ENCODE measurements around the gene FTHL17.

FTHL17 gene

DNA sequence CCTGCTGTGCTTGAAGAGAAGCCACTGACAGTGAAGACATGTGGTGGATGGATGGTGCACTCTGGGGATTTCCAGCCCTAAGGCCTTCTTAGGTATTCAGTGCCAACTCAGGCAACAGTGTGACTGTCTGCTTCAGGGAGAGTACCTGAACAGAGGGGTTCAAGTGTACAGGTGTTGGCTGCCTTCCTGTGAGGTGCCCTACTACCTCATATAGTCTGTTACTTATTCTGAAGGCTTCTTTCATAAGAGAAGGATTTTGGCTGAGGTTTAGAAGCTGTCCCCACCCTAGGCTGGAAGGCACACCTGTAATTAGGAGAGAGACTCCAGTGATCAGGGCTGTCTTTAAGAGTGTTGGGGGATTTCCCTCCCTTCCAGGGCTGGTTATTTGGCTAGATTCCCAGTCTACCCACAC, 1.8 kb downstream of the FTHL17 start:
- TF ChIP-seq, protein P1, sequence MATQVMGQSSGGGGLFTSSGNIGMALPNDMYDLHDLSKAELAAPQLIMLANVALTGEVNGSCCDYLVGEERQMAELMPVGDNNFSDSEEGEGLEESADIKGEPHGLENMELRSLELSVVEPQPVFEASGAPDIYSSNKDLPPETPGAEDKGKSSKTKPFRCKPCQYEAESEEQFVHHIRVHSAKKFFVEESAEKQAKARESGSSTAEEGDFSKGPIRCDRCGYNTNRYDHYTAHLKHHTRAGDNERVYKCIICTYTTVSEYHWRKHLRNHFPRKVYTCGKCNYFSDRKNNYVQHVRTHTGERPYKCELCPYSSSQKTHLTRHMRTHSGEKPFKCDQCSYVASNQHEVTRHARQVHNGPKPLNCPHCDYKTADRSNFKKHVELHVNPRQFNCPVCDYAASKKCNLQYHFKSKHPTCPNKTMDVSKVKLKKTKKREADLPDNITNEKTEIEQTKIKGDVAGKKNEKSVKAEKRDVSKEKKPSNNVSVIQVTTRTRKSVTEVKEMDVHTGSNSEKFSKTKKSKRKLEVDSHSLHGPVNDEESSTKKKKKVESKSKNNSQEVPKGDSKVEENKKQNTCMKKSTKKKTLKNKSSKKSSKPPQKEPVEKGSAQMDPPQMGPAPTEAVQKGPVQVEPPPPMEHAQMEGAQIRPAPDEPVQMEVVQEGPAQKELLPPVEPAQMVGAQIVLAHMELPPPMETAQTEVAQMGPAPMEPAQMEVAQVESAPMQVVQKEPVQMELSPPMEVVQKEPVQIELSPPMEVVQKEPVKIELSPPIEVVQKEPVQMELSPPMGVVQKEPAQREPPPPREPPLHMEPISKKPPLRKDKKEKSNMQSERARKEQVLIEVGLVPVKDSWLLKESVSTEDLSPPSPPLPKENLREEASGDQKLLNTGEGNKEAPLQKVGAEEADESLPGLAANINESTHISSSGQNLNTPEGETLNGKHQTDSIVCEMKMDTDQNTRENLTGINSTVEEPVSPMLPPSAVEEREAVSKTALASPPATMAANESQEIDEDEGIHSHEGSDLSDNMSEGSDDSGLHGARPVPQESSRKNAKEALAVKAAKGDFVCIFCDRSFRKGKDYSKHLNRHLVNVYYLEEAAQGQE (IDR thresholded peaks at IDR 0.05; ENCODE audit: insufficient read depth in 1 of 2, low read depth in 2 of 2, low read length in 2 of 2): no peak
- no peak for TF ChIP-seq FOXP2 (optimal IDR thresholded peaks at IDR 0.05; ENCODE audit: borderline replicate concordance, extremely low read depth, extremely low read length, insufficient read depth)
- TF ChIP-seq TAF1 (IDR thresholded peaks at IDR 0.05; ENCODE audit: borderline replicate concordance, insufficient read depth, low read length): no peak
- TF ChIP-seq POLR2AphosphoS5 (IDR thresholded peaks at IDR 0.05; ENCODE audit: low read depth, low read length): no peak
- TF ChIP-seq SIN3A (IDR thresholded peaks at IDR 0.05; ENCODE audit: borderline replicate concordance, insufficient read depth, low read length): no peak

DNA sequence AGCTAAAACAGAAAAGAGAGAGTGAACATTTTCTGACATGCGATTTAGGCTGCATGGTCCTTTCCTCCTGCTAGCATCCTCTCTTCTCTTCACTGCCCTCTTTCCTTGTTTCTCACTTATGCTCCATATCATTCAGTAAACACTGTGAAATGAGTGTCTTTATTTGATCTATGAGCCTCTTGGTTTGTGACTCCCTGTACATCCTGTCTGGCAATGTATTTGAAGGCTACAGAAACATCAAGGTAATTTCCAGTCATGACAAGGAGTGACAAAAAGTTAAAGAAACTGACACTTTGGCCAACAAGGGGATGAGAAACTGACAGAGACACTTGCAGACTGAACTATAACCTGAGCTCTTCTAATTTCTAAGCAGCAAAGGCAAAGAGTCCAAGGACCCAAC, 8.7 kb downstream of the FTHL17 start:
- TF ChIP-seq SIN3A (IDR thresholded peaks at IDR 0.05; ENCODE audit: borderline replicate concordance, insufficient read depth, low read length): no peak
- no peak for TF ChIP-seq POLR2AphosphoS5 (IDR thresholded peaks at IDR 0.05; ENCODE audit: low read depth, low read length)
- TF ChIP-seq, protein P1 (IDR thresholded peaks at IDR 0.05; ENCODE audit: insufficient read depth in 1 of 2, low read depth in 2 of 2, low read length in 2 of 2): no peak
- no peak for TF ChIP-seq TAF1 (IDR thresholded peaks at IDR 0.05; ENCODE audit: borderline replicate concordance, insufficient read depth, low read length)
- no peak for TF ChIP-seq FOXP2 (optimal IDR thresholded peaks at IDR 0.05; ENCODE audit: borderline replicate concordance, extremely low read depth, extremely low read length, insufficient read depth)

DNA sequence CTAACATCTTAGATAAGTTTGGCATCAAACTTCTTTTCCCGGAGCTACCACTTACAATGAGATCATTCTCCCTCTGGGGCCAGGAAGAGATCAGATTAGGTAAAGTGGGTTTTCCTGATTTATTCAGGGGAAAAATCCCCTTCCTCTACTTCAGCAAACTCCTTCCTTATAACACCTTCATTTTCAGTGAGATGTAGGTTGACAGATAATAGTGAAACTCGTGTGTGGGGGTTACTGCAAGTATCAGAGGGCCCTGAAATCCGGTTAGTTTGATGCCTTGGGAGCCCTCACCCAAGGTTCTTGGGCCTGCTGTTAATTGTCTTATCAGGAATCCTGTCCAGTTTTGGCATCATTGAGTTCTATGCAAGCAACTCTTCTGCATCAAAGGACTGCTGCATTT, 10.8 kb downstream of the FTHL17 start:
- TF ChIP-seq, protein P1 (IDR thresholded peaks at IDR 0.05; ENCODE audit: insufficient read depth in 1 of 2, low read depth in 2 of 2, low read length in 2 of 2): no peak
- TF ChIP-seq TAF1 (IDR thresholded peaks at IDR 0.05; ENCODE audit: borderline replicate concordance, insufficient read depth, low read length) (no peak), SIN3A (IDR thresholded peaks at IDR 0.05; ENCODE audit: borderline replicate concordance, insufficient read depth, low read length) (no peak), POLR2AphosphoS5 (IDR thresholded peaks at IDR 0.05; ENCODE audit: low read depth, low read length) (no peak), FOXP2 (optimal IDR thresholded peaks at IDR 0.05; ENCODE audit: borderline replicate concordance, extremely low read depth, extremely low read length, insufficient read depth) (no peak)

DNA sequence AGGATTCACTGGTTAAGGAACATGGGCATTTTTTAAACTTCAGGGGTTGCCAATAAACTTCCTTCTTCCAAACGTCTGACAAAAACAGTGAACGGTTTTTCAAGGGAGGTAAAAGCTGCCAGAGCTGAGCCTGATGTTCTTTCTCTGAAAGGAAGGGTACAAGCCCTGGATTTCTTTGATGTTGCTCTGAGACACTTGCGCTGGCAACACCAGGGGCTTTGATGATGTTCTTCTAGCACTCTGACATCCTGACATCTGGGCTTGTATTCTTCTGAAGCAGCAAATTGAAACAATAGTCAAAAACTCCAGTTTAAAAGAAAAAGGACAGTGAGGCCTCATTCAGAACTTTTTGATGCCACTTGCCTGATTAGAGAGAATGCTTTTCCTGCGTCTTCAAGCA, 11.8 kb downstream of the FTHL17 start:
- no peak for TF ChIP-seq TAF1 (IDR thresholded peaks at IDR 0.05; ENCODE audit: borderline replicate concordance, insufficient read depth, low read length)
- TF ChIP-seq POLR2AphosphoS5 (IDR thresholded peaks at IDR 0.05; ENCODE audit: low read depth, low read length): no peak
- no peak for TF ChIP-seq FOXP2 (optimal IDR thresholded peaks at IDR 0.05; ENCODE audit: borderline replicate concordance, extremely low read depth, extremely low read length, insufficient read depth)
- TF ChIP-seq SIN3A (IDR thresholded peaks at IDR 0.05; ENCODE audit: borderline replicate concordance, insufficient read depth, low read length): no peak
- TF ChIP-seq, protein P1 (IDR thresholded peaks at IDR 0.05; ENCODE audit: insufficient read depth in 1 of 2, low read depth in 2 of 2, low read length in 2 of 2): no peak

DNA sequence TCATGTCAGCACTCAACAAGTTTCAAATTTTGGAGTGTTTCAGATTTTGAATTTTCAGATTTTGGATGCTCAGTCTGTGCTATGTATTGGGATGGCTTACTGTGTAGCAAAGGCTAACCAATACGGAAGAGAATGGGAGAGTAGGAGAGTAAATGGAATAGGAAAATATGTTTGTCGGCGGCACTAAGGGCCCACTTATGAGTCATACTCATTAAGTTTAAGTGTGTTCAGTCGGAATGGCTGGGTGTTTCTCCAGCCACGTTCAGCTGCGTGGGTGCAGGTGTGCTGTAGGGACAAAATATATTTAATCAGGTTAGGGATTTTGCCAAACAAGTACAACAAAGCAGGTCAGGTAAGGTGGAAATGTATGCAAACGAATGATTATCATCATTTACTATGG, 13.6 kb downstream of the FTHL17 start:
- TF ChIP-seq, protein P1 (IDR thresholded peaks at IDR 0.05; ENCODE audit: insufficient read depth in 1 of 2, low read depth in 2 of 2, low read length in 2 of 2): no peak
